Neural cell (in vitro differentiated cells): Measurements from ENCODE around the gene CDK3. TPM values are rescaled to one million over a fixed set of nuclear protein-coding genes. Genes with fewer than 3 reads are reported as not detected.

ENCODE experiments used
- H2AFZ ChIP-seq: fragments of 200-600, 300-800 bp; sonication (generic), shearing (Covaris generic); 2 replicates; pipeline ENCODE4 v1.6.0; 2014; ENCODE audit warnings: low read depth, mild to moderate bottlenecking, antibody characterized with exemption, low read length, moderate library complexity
- H3F3A ChIP-seq: fragments of 200-600 bp; shearing (Covaris generic); 2 replicates; pipeline ENCODE4 v1.6.1; 2016; ENCODE audit warnings: mild to moderate bottlenecking, moderate library complexity, mixed read lengths, antibody characterized with exemption, low read length; ENCODE audit not compliant: insufficient read depth, poor library complexity, severe bottlenecking
- H3K27ac ChIP-seq: fragments of 200-600, 300-800 bp; sonication (generic), shearing (Covaris generic); 2 replicates; pipeline ENCODE4 v1.5.1; 2014; ENCODE audit warnings: mild to moderate bottlenecking, low read length, moderate library complexity
- H3K27me3 ChIP-seq: fragments of 300-800, 200-600 bp; sonication (generic), shearing (Covaris generic); 2 replicates; pipeline ENCODE4 v1.6.0; 2014; ENCODE audit warnings: mild to moderate bottlenecking, low read depth, low read length, moderate library complexity; ENCODE audit not compliant: insufficient read depth
- H3K36me3 ChIP-seq: fragments of 300-800, 200-600 bp; sonication (generic), shearing (Covaris generic); 2 replicates; pipeline ENCODE4 v1.5.1; 2014; ENCODE audit warnings: mild to moderate bottlenecking, antibody characterized with exemption, low read length, moderate library complexity; ENCODE audit not compliant: insufficient read depth
- H3K4me2 ChIP-seq: fragments of 300-800, 200-600 bp; sonication (generic), shearing (Covaris generic); 2 replicates; pipeline ENCODE4 v1.6.0; 2014; ENCODE audit warnings: mild to moderate bottlenecking, low read length
- H3K4me3 ChIP-seq: fragments of 300-800, 200-600 bp; sonication (generic), shearing (Covaris generic); 2 replicates; pipeline ENCODE4 v1.5.1; 2014; ENCODE audit warnings: mild to moderate bottlenecking, low read length, moderate library complexity
- H3K79me2 ChIP-seq: fragments of 200-600 bp; shearing (Covaris generic); replicated peaks from 2 replicates; pipeline ENCODE4 v1.6.0; 2014; ENCODE audit warnings: mild to moderate bottlenecking, low read length, moderate library complexity; ENCODE audit not compliant: insufficient read depth
- H3K9ac ChIP-seq: fragments of 300-800, 200-600 bp; sonication (generic), shearing (Covaris generic); 2 replicates; pipeline ENCODE4 v1.6.1; 2016; ENCODE audit warnings: mild to moderate bottlenecking, low read length, mixed read lengths
- H3K9me2 ChIP-seq: fragments of 200-600 bp; shearing (Covaris generic); 2 replicates; pipeline ENCODE4 v1.6.1; 2016; ENCODE audit warnings: mild to moderate bottlenecking, low read length, mixed read lengths; ENCODE audit not compliant: insufficient read depth
- H3K9me3 ChIP-seq: fragments of 200-600, 300-800 bp; sonication (generic), shearing (Covaris generic); 2 replicates; pipeline ENCODE4 v1.6.1; 2016; ENCODE audit warnings: mild to moderate bottlenecking, mixed run types, low read length, moderate library complexity, mixed read lengths
- H4K20me1 ChIP-seq: fragments of 200-600 bp; shearing (Covaris generic); 2 replicates; pipeline ENCODE4 v1.6.1; 2016; ENCODE audit warnings: mild to moderate bottlenecking, mixed run types; ENCODE audit not compliant: insufficient read depth
- EP300 ChIP-seq: fragments of 450-650 bp; conservative IDR thresholded peaks from 2 replicates; pipeline ENCODE4 v1.6.1; 2014; ENCODE audit warnings: antibody characterized with exemption, mild to moderate bottlenecking, moderate library complexity; ENCODE audit not compliant: poor library complexity, severe bottlenecking
- EZH2 ChIP-seq: fragments of 200-600, 300-800 bp; shearing (Covaris generic), sonication (generic); IDR thresholded peaks from 2 replicates; pipeline ENCODE4 v1.6.1; 2014; ENCODE audit warnings: antibody characterized with exemption, low read length, borderline replicate concordance, mild to moderate bottlenecking; ENCODE audit not compliant: insufficient read depth, poor library complexity, severe bottlenecking
- MXI1 ChIP-seq: fragments of 450-650 bp; conservative IDR thresholded peaks from 2 replicates; pipeline ENCODE4 v1.6.1; 2014; ENCODE audit warnings: antibody characterized with exemption, mild to moderate bottlenecking; ENCODE audit not compliant: poor library complexity, severe bottlenecking
- POLR2AphosphoS5 ChIP-seq: IDR thresholded peaks from 2 replicates; pipeline ENCODE4 v1.6.1; 2012
- RAD21 ChIP-seq: fragments of 450-650 bp; conservative IDR thresholded peaks from 2 replicates; pipeline ENCODE4 v1.6.1; 2014; ENCODE audit warnings: antibody characterized with exemption, mild to moderate bottlenecking, moderate library complexity
- SMC3 ChIP-seq: fragments of 450-650 bp; conservative IDR thresholded peaks from 2 replicates; pipeline ENCODE4 v1.6.1; 2014; ENCODE audit warnings: antibody characterized with exemption, mild to moderate bottlenecking, moderate library complexity; ENCODE audit not compliant: poor library complexity
- TAF1 ChIP-seq: IDR thresholded peaks from 2 replicates; pipeline ENCODE4 v1.6.1; 2012; ENCODE audit warnings: low read depth
- polyA plus RNA-seq: library from polyadenylated mRNA; depleted of rRNA; stranded (reverse); fragments of >200 nt; gene quantifications from 2 replicates; pipeline ENCODE4 v1.2.3, GENCODE V29; 2014
- TF ChIP-seq, protein P1 (sequence below): IDR thresholded peaks from 2 replicates; pipeline ENCODE4 v1.6.1; 2012; ENCODE audit warnings: borderline replicate concordance
- TF ChIP-seq, protein P2 (sequence below): fragments of 450-650 bp; IDR thresholded peaks from 2 replicates; pipeline ENCODE4 v1.5.1; 2014; ENCODE audit warnings: antibody characterized with exemption, mild to moderate bottlenecking, moderate library complexity; ENCODE audit not compliant: poor library complexity, severe bottlenecking

Gene CDK3
- polyA plus RNA-seq, 1 donor from 2014 or later, result 29.2 TPM

- Histone ChIP-seq H3K4me2 (no peak overlapping the region), H3K79me2 (no peaks in the 10 kb centered on the region), H2AFZ (no peak overlapping the region), H3K9me3 (no peaks in the 10 kb centered on the region), H3K27me3 (no peaks in the 10 kb centered on the region), H3K9ac (no peak overlapping the region), H3F3A (no peaks in the 10 kb centered on the region), H3K4me3 (no peak overlapping the region), H3K27ac (no peak overlapping the region), H4K20me1 (no peaks in the 10 kb centered on the region), H3K9me2 (no peaks in the 10 kb centered on the region), H3K36me3 (no peaks in the 10 kb centered on the region)
- TF ChIP-seq, protein P1, sequence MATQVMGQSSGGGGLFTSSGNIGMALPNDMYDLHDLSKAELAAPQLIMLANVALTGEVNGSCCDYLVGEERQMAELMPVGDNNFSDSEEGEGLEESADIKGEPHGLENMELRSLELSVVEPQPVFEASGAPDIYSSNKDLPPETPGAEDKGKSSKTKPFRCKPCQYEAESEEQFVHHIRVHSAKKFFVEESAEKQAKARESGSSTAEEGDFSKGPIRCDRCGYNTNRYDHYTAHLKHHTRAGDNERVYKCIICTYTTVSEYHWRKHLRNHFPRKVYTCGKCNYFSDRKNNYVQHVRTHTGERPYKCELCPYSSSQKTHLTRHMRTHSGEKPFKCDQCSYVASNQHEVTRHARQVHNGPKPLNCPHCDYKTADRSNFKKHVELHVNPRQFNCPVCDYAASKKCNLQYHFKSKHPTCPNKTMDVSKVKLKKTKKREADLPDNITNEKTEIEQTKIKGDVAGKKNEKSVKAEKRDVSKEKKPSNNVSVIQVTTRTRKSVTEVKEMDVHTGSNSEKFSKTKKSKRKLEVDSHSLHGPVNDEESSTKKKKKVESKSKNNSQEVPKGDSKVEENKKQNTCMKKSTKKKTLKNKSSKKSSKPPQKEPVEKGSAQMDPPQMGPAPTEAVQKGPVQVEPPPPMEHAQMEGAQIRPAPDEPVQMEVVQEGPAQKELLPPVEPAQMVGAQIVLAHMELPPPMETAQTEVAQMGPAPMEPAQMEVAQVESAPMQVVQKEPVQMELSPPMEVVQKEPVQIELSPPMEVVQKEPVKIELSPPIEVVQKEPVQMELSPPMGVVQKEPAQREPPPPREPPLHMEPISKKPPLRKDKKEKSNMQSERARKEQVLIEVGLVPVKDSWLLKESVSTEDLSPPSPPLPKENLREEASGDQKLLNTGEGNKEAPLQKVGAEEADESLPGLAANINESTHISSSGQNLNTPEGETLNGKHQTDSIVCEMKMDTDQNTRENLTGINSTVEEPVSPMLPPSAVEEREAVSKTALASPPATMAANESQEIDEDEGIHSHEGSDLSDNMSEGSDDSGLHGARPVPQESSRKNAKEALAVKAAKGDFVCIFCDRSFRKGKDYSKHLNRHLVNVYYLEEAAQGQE, result no peak
- TF ChIP-seq POLR2AphosphoS5 (no peak), EZH2 (no peak), SMC3 (no peak), TAF1 (no peak), EP300 (no peak), MXI1 (no peak), RAD21 (no peak)
- TF ChIP-seq, protein P2, sequence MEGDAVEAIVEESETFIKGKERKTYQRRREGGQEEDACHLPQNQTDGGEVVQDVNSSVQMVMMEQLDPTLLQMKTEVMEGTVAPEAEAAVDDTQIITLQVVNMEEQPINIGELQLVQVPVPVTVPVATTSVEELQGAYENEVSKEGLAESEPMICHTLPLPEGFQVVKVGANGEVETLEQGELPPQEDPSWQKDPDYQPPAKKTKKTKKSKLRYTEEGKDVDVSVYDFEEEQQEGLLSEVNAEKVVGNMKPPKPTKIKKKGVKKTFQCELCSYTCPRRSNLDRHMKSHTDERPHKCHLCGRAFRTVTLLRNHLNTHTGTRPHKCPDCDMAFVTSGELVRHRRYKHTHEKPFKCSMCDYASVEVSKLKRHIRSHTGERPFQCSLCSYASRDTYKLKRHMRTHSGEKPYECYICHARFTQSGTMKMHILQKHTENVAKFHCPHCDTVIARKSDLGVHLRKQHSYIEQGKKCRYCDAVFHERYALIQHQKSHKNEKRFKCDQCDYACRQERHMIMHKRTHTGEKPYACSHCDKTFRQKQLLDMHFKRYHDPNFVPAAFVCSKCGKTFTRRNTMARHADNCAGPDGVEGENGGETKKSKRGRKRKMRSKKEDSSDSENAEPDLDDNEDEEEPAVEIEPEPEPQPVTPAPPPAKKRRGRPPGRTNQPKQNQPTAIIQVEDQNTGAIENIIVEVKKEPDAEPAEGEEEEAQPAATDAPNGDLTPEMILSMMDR, result no peak
Observed at GRCh38 chr17:75998327-75998795, 2.3 kb upstream of the CDK3 start.

DNA sequence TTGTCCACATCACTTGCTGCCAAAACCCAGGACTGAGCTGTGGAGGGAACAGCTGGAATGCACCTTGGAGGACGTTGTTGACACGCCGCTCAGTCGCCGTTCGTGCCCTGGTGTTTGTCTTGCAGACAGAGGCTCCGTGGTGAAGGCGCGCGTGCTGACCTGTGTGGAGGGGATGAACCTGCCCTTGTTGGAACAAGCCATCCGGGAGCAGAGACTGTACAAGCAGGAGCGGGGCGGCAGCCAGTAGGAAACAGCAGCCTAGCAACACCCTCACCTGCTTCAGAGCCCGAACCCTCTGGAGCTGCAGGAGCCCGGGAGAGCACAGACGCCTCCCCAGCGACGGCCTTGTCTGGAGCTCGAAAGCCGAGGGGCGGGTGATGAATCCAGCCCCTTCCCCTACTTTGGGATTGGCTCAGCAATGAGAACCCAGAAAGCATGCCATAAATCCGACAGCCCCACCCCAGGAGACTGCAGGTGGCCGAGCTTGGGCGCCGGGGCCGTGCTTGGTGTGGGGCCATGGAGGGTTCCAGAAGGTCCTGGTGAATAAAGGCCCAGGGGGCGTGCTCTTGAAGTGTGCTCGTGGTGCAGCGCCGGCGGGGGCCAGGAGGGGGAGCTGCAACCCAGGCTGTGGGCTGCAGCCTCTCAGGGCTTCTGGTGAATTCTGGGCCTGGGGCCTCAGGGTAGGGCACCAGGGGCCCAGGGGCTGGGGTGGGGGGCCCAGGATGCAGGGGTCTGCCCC is 470 bp upstream of the CDK3 start:
- Histone ChIP-seq H3K36me3 (no peaks in the 10 kb centered on the region), H3K9me2 (no peaks in the 10 kb centered on the region), H3K9ac (no peak overlapping the region), H3K27ac (no peak overlapping the region), H3F3A (no peaks in the 10 kb centered on the region), H3K9me3 (no peaks in the 10 kb centered on the region), H3K4me2 (no peak overlapping the region), H4K20me1 (no peaks in the 10 kb centered on the region), H3K79me2 (no peaks in the 10 kb centered on the region), H3K4me3 (no peak overlapping the region), H2AFZ (no peak overlapping the region), H3K27me3 (no peaks in the 10 kb centered on the region)
- TF ChIP-seq RAD21 (peak; percentile 32), MXI1 (no peak)
- TF ChIP-seq, protein P2, result peak; percentile 39
